K562 (cell line): Measurements from ENCODE around the gene METTL6.
"Not testable (repeated sequence)": the region's sequence is repeated elsewhere in the genome, so short reads cannot be mapped to it uniquely, and the experiment has no call there.

Experiments
- ELF4 ChIP-seq: fragments of 450-650 bp; formaldehyde crosslinking; IDR thresholded peaks from 2 replicates; pipeline ENCODE4 v1.4.0; 2022; ENCODE audit warnings: missing genetic modification characterization
- EP300 ChIP-seq: IDR thresholded peaks from 2 replicates; pipeline ENCODE4 v1.6.1; 2012; ENCODE audit warnings: low read length, improper control_type of control experiment
- ZFP36 ChIP-seq: fragments of 150-350 bp; IDR thresholded peaks from 2 replicates; pipeline ENCODE4 v1.6.1; 2018; ENCODE audit warnings: low read length, low read depth; ENCODE audit not compliant: partially characterized antibody
- TF ChIP-seq, protein P1 (sequence below), 3 experiments: IDR thresholded peaks in 2 of 3; conservative IDR thresholded peaks in 1 of 3; 2 replicates each; pipeline ENCODE4 v1.5.1; 2011 to 2012; ENCODE audit warnings: low read length in 3 of 3, mild to moderate bottlenecking in 3 of 3, control low read depth in 2 of 3, improper control_type of control experiment in 1 of 3, inconsistent platforms in 1 of 3, low read depth in 1 of 3, mixed read lengths in 1 of 3, moderate library complexity in 1 of 3; ENCODE audit not compliant: insufficient read depth in 2 of 3

- not testable (repeated sequence) for TF ChIP-seq ELF4 (CRISPR knock-in tag); EP300; ZFP36
- TF ChIP-seq, protein P1, sequence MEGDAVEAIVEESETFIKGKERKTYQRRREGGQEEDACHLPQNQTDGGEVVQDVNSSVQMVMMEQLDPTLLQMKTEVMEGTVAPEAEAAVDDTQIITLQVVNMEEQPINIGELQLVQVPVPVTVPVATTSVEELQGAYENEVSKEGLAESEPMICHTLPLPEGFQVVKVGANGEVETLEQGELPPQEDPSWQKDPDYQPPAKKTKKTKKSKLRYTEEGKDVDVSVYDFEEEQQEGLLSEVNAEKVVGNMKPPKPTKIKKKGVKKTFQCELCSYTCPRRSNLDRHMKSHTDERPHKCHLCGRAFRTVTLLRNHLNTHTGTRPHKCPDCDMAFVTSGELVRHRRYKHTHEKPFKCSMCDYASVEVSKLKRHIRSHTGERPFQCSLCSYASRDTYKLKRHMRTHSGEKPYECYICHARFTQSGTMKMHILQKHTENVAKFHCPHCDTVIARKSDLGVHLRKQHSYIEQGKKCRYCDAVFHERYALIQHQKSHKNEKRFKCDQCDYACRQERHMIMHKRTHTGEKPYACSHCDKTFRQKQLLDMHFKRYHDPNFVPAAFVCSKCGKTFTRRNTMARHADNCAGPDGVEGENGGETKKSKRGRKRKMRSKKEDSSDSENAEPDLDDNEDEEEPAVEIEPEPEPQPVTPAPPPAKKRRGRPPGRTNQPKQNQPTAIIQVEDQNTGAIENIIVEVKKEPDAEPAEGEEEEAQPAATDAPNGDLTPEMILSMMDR (IDR thresholded peaks at IDR 0.05 in 2 of 3, conservative IDR thresholded peaks at IDR 0.05 in 1 of 3; ENCODE audit: insufficient read depth in 2 of 3, low read depth in 1 of 3, low read length in 3 of 3) = not testable (repeated sequence)
Observed at GRCh38 chr3:15385238-15385695, 42.1 kb downstream of the METTL6 start.
